HG02870 (cell line): ENCODE results near the gene FLNC.

Experiments
- ATAC-seq: cut with Tn5 transposase; IDR thresholded peaks from one replicate; pipeline ENCODE4 v1.9.1; 2021; ENCODE audit warnings: mild to moderate bottlenecking, moderate library complexity; ENCODE audit not compliant: unreplicated experiment

The FLNC gene

DNA sequence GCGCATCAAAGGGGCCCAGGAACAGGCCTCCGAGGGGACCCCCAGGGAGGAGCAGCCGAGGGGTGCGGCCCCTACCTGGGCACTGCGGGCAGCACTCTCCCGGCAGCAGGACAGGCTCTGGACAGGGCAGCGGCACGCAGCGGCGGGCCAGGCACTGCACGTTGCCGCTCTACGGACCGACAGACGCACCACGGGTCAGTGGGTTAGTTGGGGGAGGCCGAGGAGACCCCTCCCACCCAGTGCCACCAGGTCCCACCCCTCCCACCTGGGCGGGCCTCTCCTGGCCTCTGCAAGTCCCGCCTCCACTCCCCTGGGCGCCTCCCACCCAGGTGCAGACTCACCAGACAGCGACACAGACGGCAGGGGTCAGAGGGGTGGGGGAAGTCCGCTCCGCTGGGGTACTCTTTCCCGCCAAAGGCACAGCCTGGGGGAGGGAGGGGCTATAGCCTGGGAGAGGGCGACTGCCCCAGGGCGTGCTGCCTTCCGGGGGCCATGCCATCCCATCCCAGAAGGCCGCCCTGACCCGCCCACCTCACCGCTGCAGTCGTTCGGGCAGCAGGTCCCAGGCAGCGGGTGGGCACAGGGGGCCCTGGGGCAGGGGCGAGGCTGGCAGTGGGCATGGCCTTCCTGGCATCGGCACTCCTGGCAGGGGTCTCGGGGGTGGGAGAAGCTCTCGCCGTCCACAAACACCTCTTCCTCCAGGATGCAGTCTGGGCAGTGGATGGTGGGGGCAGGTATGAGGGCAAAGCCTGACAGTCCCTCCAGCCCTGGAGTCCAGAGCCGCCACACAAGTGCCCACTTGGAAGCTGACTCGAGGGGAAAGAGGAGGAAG, 61.1 kb downstream of the FLNC start:
- ATAC-seq = no peak

- no peak for ATAC-seq
These were observed 61.7 kb downstream of the FLNC start for GRCh38 chr7:128891942-128892269.

DNA sequence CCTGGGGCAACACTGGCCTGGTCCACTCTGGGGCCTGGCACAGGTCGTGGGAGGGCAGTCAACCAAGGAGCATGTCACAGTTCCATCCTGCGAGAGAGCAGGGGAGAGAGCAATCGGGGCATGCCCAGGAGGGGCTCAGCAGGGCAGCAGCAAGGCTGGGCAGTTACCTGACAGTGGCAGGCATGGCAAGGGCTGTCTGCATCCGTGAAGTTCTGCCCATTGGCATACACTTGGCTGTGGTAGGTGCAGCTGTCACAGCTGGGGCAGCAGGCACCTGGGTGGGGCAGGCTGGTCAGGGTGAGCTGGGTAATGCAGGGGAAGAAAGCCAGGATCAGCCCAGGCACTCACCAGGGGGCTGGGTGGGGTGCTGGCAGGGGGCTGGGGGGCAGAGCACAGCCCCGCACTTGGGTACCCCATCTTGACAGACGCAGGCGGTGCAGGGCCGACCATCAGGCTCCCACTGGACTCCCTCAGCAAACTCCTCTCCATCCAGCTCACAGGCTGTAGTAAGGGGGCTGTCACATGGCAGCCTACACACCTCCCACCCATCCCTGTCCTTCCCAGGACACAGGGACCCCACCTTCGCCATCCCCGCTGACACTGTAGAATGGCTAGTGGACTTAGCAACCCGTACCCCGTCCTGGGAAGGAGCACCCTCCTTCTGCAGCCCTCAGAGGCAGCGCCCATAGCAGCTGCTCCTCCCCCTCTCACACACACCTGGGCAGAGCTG, 62.5 kb downstream of the FLNC start:
- no peak for ATAC-seq

- ATAC-seq = no peak
These were observed 63.3 kb downstream of the FLNC start for GRCh38 chr7:128893251-128894100.

DNA sequence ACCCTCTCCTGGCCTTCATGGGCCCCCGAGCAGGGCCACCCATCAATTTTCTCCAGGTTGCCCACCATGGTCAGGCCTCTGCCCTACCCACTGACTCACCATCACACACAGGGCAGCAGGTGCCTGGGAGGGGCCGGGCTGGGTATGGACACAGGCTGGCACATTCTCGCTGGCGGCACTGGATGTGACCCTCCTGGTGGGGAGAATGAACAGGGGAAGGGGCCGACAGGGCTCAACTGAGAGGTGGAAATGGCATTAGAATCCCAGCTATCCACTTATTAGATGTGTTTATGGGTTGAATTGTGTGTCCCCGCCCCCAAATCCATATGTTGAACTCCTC, 63.9 kb downstream of the FLNC start:
- ATAC-seq = no peak

DNA sequence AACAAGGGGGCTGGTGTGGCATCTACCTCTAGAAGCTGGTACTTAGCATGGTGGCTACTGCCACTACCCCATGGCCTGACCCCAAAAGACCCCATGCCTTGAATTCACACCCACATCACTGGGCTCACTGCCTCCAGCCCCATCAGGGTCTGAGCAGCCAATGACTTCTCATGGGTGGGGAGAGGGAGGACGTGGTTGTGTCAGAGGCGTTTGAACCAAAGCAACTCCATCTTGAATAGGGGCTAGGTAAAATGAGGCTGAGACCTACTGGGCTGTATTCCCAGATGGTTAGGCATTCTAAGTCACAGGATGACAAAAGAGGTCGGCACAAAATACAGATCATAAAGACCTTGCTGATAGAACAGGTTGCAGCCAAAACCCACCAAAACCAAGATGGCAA, 65.1 kb downstream of the FLNC start:
- no peak for ATAC-seq

DNA sequence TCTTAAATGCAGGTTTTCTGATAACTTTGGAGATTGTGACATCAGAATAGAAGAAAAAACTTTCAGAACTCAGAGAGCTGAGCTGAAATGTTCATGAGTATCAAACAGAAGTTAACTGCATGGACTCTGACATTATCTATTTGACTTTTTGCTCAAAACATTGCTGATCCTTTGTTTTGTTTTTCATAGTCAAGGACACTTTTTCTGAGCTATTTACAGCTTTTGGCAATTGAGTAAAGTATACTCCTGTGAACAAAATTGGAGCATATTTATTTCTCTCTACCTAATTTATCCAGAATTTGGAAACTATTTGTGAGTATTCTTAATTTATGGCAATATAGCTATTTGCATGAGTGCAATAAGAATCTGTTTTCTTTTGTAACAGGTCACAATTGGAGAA, 69.2 kb downstream of the FLNC start:
- ATAC-seq = no peak

DNA sequence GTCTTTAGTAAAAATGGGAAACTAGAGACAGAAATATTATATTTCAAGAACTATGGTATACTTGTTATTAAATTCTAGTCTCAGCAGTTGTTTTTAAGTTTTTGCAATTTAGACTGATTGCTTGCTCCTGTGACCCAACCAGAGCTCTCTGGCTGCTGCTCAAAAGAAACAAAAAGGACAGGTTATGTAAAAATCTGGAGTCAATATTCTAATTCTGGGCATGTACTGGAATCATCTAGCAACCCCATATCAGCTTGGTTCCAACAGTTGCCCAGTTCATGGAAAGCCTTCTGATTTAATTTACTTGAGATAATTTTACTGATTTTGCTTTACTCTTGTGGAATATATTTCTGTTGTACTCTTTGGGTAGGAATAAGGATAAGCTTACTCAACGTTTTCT, 70.0 kb downstream of the FLNC start:
- ATAC-seq = no peak

DNA sequence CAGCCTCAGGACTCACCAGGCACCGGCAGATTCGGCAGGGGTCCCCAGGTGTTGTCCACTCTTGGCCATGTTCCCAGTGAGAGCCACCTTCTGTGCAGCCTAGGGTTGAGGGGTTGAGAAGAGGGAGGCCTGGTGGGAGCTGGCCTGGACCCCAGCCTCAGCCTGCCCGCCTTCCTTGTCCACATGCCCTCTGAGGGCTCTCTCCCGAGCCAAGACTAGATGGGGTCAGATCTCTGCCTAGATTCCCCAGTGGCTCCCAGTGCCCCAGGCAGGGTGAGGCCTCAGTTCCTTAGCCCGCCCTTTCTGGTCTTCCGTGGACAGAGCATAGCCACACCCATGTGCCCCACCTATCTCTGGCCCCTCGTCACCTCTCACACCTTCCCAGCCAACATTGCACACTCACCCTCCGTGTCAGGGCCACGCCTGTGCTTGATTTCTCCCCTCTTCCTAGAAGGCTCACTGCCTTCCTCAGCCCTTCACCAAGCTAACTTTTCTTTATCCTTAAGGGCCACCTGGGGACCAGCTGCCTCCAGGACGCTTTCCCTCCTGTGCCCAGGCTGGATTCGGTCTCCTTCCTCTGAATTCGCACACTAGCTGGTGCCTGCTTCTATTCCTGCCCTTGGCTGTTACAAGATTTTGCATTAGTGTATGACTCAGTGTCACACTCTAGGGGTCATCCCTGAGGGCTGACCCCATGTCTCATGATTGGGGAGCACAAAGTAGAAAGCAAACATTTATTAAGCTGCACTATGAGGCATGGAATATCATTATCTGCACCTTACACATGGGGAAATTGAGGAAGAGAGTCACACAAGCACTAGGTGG, 72.8 kb downstream of the FLNC start:
- ATAC-seq = no peak

GRCh38 chr7:128903621-128904361, 73.6 kb downstream of the FLNC start:
- no peak for ATAC-seq

- no peak for ATAC-seq
These were observed 74.4 kb downstream of the FLNC start for GRCh38 chr7:128904381-128905197.

GRCh38 chr7:128906001-128906765, 76.0 kb downstream of the FLNC start:
- ATAC-seq = no peak

- no peak for ATAC-seq
These were observed 76.8 kb downstream of the FLNC start for GRCh38 chr7:128906766-128907559.
